GM12878 (cell line): ENCODE results near the gene CACNA1D. TPM values are rescaled to one million over a fixed set of nuclear protein-coding genes. Genes with fewer than 3 reads are reported as not detected.
A peak's percentile ranks its signal among the peaks of the same experiment; 100 is the strongest.

ENCODE experiments used
- ATAC-seq: fragments of 200-7000 bp; cut with Tn5 transposase; 3 replicates; pipeline ENCODE4 v1.9.1; 2020; ENCODE audit warnings: mild to moderate bottlenecking, moderate library complexity
- BruUV-seq: library from RNA; stranded (reverse); fragments of 400-500 nt; replicated peaks from 2 replicates; lab custom pipeline; 2021; lab: Mats Ljungman, UMichigan
- CTCF ChIA-PET: fragments of 300-600 bp; sonication (Branson Sonifier 250); formaldehyde crosslinking; extraction: SDS; loops from one replicate; lab custom pipeline; 2021; ENCODE audit warnings: inconsistent platforms; lab: Yijun Ruan, JAX
- POLR2A ChIA-PET: fragments of 350-600 bp; formaldehyde crosslinking; extraction: SDS; loops from one replicate; lab custom pipeline; 2021; ENCODE audit warnings: inconsistent platforms; lab: Charles Lee
- RAD21 ChIA-PET: fragments of 300-600 bp; sonication (Branson Sonifier 250); formaldehyde crosslinking; loops from one replicate; lab custom pipeline; 2023; ENCODE audit warnings: antibody characterized with exemption; ENCODE audit not compliant: unreplicated experiment; lab: Charles Lee
- SMC1A ChIA-PET: fragments of 300-600 bp; sonication (Branson Sonifier 250); formaldehyde crosslinking; loops from one replicate; lab custom pipeline; 2023; ENCODE audit not compliant: unreplicated experiment, uncharacterized antibody; lab: Charles Lee
- DNase-seq: peaks from one replicate; pipeline ENCODE4 v3.0.0-alpha.2; 2011; ENCODE audit warnings: low read depth, low spot score
- FAIRE-seq: peaks from 3 replicates; lab custom pipeline; 2011; peaks lifted over from hg19 to GRCh38; lab: Jason Lieb, UNC
- H2AFZ ChIP-seq: 2 replicates; pipeline ENCODE4 v1.6.0; 2011; ENCODE audit warnings: low read depth, low read length, control low read depth; ENCODE audit not compliant: control insufficient read depth
- H3K27ac ChIP-seq: 2 replicates; pipeline ENCODE4 v1.5.1; 2011; ENCODE audit warnings: control low read depth; ENCODE audit not compliant: control insufficient read depth, insufficient read depth
- H3K27me3 ChIP-seq, 2 experiments: replicated peaks in 1 of 2; 2 replicates each; pipeline versions ENCODE4 v1.6.0 to v1.6.1; 2011; ENCODE audit warnings: low read length in 1 of 2; ENCODE audit not compliant: control insufficient read depth in 2 of 2, insufficient read depth in 2 of 2
- H3K36me3 ChIP-seq, 2 experiments: 2 replicates each; pipeline ENCODE4 v1.5.1; 2011; ENCODE audit warnings: low read length in 1 of 2; ENCODE audit not compliant: control insufficient read depth in 2 of 2, insufficient read depth in 2 of 2
- H3K4me1 ChIP-seq: 2 replicates; pipeline ENCODE4 v1.6.1; 2011; ENCODE audit warnings: mild to moderate bottlenecking, low read length, moderate library complexity, mixed read lengths; ENCODE audit not compliant: control insufficient read depth, insufficient read depth
- H3K4me2 ChIP-seq: 2 replicates; pipeline ENCODE4 v1.6.0; 2011; ENCODE audit warnings: control low read depth; ENCODE audit not compliant: control insufficient read depth, insufficient read depth
- H3K4me3 ChIP-seq: fragments of 200-600 bp; sonication (generic); 2 replicates; pipeline ENCODE4 v1.5.1; 2016
- H3K79me2 ChIP-seq: 2 replicates; pipeline ENCODE4 v1.6.0; 2011; ENCODE audit warnings: low read length; ENCODE audit not compliant: control insufficient read depth, insufficient read depth
- H3K9ac ChIP-seq: 2 replicates; pipeline ENCODE4 v1.8.0; 2011; ENCODE audit warnings: low read length, control low read depth, mixed read lengths; ENCODE audit not compliant: control insufficient read depth, insufficient read depth
- H3K9me3 ChIP-seq: replicated peaks from 3 replicates; pipeline ENCODE4 v1.5.1; 2011; ENCODE audit warnings: mild to moderate bottlenecking, low read length; ENCODE audit not compliant: control insufficient read depth, insufficient read depth
- H4K20me1 ChIP-seq: 2 replicates; pipeline ENCODE4 v1.6.0; 2011; ENCODE audit not compliant: control insufficient read depth, insufficient read depth
- BHLHE40 ChIP-seq, 2 experiments: fragments of 450-650 bp in 1 of 2; IDR thresholded peaks; 2 replicates each; pipeline ENCODE4 v1.6.1; 2011 to 2017; ENCODE audit warnings: low read depth in 2 of 2, borderline replicate concordance in 1 of 2, improper control_type of control experiment in 1 of 2, low read length in 1 of 2, mild to moderate bottlenecking in 1 of 2
- HDAC6 ChIP-seq: fragments of 200-600 bp; sonication (generic); IDR thresholded peaks from one replicate; pipeline ENCODE4 v1.8.0; 2017; ENCODE audit warnings: antibody characterized with exemption; ENCODE audit not compliant: unreplicated experiment
- ZZZ3 ChIP-seq: IDR thresholded peaks from 2 replicates; pipeline ENCODE4 v1.6.1; 2011; ENCODE audit warnings: low read depth; ENCODE audit not compliant: control insufficient read depth, insufficient read length
- WGBS: methylation state at CpG from one replicate; pipeline ENCODE4 v1.1.6; 2016; ENCODE audit warnings: low lambda C conversion rate; ENCODE audit not compliant: insufficient replicate concordance, insufficient coverage; ENCODE audit errors: missing lambda C conversion rate; 5-methylcytosine and 5-hydroxymethylcytosine counted together
- in situ Hi-C: fragments of 300-500 bp; cut with MboI; formaldehyde crosslinking; loops from 9 replicates; pipeline ENCODE4 v1.14.3; 2018; ENCODE audit warnings: mixed read lengths
- intact Hi-C: fragments of 100-400 bp; cut with micrococcal nuclease; formaldehyde crosslinking; loops from one replicate; pipeline ENCODE4 v1.14.2; 2022; ENCODE audit not compliant: unreplicated experiment
- polyA plus RNA-seq, 11 experiments: library from polyadenylated mRNA; depleted of rRNA in 4 of 11; unstranded in 6 of 11; stranded (reverse) in 5 of 11; fragments of >200 nt; fragmentation: Nextera tagmentation in 4 of 11; fragmentation: Illumina TruSeq in 1 of 11; extraction: Ambion mirVana in 4 of 11; extraction: Trizol in 1 of 11; gene quantifications; 1 replicate in 1 of 11; 2 replicates in 10 of 11; pipeline versions ENCODE4 v1.2.1 to v1.2.3, GENCODE V29; 2011 to 2016; ENCODE audit warnings: inconsistent platforms in 2 of 11, missing spikeins in 2 of 11, low read depth in 1 of 11
- total RNA-seq, 4 experiments: library from RNA; depleted of rRNA in 3 of 4; stranded (reverse); fragments of >200 nt in 3 of 4; fragmentation: Illumina TruSeq in 1 of 4; extraction: Trizol in 1 of 4; gene quantifications; 2 replicates each; pipeline versions ENCODE4 v1.2.1 to v1.2.3, GENCODE V29; 2013 to 2021

CACNA1D gene
- total and polyA plus RNA-seq, 10 of the 15 experiments (the other 5 are each of a cell fraction or from before 2014, with no cell fraction given), result 0.21 to 24.4 (median 1.6) TPM

DNA sequence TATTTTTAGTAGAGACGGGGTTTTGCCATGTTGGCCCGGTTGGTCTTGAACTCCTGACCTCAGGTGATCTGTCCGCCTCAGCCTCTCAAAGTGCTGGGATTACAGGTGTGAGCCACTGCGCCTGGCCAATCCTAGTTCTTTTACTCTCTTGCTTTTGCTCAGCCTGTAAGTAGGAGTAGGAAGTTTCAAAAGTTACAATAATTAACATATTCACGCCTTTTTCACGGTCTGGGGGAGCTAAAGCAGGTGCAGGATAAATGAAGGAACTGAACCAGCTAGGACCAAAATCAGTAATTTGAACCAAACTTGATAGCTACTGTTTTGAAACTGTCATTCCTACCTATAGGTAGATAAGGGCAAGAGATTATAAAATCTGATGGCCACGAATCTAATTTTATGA lies 98.5 kb downstream of the CACNA1D start:
- no peak overlapping the region for H3K4me2 ChIP-seq
- POLR2A ChIA-PET, result interaction anchor here (0.5 to 0.8 kb wide), 3 partner anchors 28 to 58 kb away, joined by 3 to 4 read pairs (median 4); no protein-coding TSS in a partner anchor
- intact Hi-C loops, result no loop called here
- no peaks in the 10 kb centered on the region for H3K79me2 ChIP-seq
- H2AFZ ChIP-seq, result no peak overlapping the region
- H3K9ac ChIP-seq, result no peak overlapping the region
- TF ChIP-seq BHLHE40 (IDR thresholded peaks at IDR 0.05; ENCODE audit: borderline replicate concordance in 1 of 2, low read depth in 2 of 2, low read length in 1 of 2) (peak in 1 of 2 experiments; percentile 21; a peak in 1 of 4 replicates), HDAC6 (no peak)
- no peaks in the 10 kb centered on the region for H3K4me1 ChIP-seq
- H3K27ac ChIP-seq, result no peak overlapping the region
- CTCF ChIA-PET, result interaction anchor here (1.4 to 1.6 kb wide), 2 partner anchors 15 to 21 kb away, joined by 3 to 4 read pairs; no protein-coding TSS in a partner anchor
- FAIRE-seq, result peak; percentile 27
- BruUV-seq, result no TSS peak
- ATAC-seq, result peak; percentile 56
- no peak overlapping the region for H3K4me3 ChIP-seq
- no peaks in the 10 kb centered on the region for H3K36me3 ChIP-seq
- SMC1A ChIA-PET, result interaction anchor here (0.6 to 2.6 kb wide), 14 partner anchors 8 to 210 kb away, joined by 3 to 11 read pairs (median 4); no protein-coding TSS in a partner anchor
- whole genome bisulfite sequencing, result 7% methylated on average over 7 of the region's 7 CpGs
- no peaks in the 10 kb centered on the region; the same call in 1 of the 2 replicates for H4K20me1 ChIP-seq
- no peaks in the 10 kb centered on the region for H3K9me3 ChIP-seq
- RAD21 ChIA-PET, result interaction anchor here (0.9 to 1.3 kb wide), 6 partner anchors 9 to 77 kb away, joined by 3 to 7 read pairs (median 3); no protein-coding TSS in a partner anchor
- in situ Hi-C loops, result no loop called here
- no peaks in the 10 kb centered on the region; a peak in 1 of 4 replicates for H3K27me3 ChIP-seq
- no peak for DNase-seq

GRCh38 chr3:53593611-53594010 lies 99.2 kb downstream of the CACNA1D start:
- WGBS, result 28% methylated on average over 4 of the region's 4 CpGs
- ChIA-PET RAD21 (interaction anchor here (1.0 to 1.2 kb wide), 2 partner anchors 56 to 76 kb away, joined by 3 read pairs; no protein-coding TSS in a partner anchor), SMC1A (interaction anchor here (1.1 to 2.6 kb wide), 8 partner anchors 8 to 77 kb away, joined by 3 to 11 read pairs (median 5); no protein-coding TSS in a partner anchor), CTCF (interaction anchor here (1.2 to 1.4 kb wide), 2 partner anchors 14 to 19 kb away, joined by 3 read pairs; no protein-coding TSS in a partner anchor), POLR2A (no interaction called here)
- intact Hi-C loops, result no loop called here
- no peak overlapping the region for H2AFZ ChIP-seq
- ATAC-seq (no peak), FAIRE-seq (no peak), DNase-seq (no peak)
- BruUV-seq, result no TSS peak
- H3K9ac ChIP-seq, result no peak overlapping the region
- no peak for TF ChIP-seq ZZZ3
- in situ Hi-C loops, result no loop called here
- H3K9me3 ChIP-seq, result no peaks in the 10 kb centered on the region
- no peak overlapping the region for H3K4me3 ChIP-seq
- no peaks in the 10 kb centered on the region for H3K36me3 ChIP-seq
- H4K20me1 ChIP-seq, result no peaks in the 10 kb centered on the region; the same call in 1 of the 2 replicates
- H3K4me1 ChIP-seq, result no peaks in the 10 kb centered on the region
- H3K27me3 ChIP-seq, result no peaks in the 10 kb centered on the region; a peak in 1 of 4 replicates
- no peak overlapping the region for H3K4me2 ChIP-seq
- H3K79me2 ChIP-seq, result no peaks in the 10 kb centered on the region
- H3K27ac ChIP-seq, result no peak overlapping the region
